HFFc6 (cell line): ENCODE results near the gene EEFSEC. TPM values are rescaled to one million over a fixed set of nuclear protein-coding genes. Genes with fewer than 3 reads are reported as not detected.

ENCODE experiments used
- DNase-seq: peaks from one replicate; pipeline ENCODE4 v3.0.0-alpha.2; 2018
- H3K27ac Mint-ChIP-seq: 2 replicates; pipeline ENCODE4 v1.8.0; 2020; ENCODE audit warnings: mild to moderate bottlenecking, mixed read lengths
- H3K27me3 Mint-ChIP-seq: 2 replicates; pipeline ENCODE4 v1.8.0; 2021; ENCODE audit warnings: mild to moderate bottlenecking, moderate library complexity, mixed read lengths; ENCODE audit not compliant: insufficient read depth
- H3K36me3 Mint-ChIP-seq: 2 replicates; pipeline ENCODE4 v1.8.0; 2021; ENCODE audit warnings: low read depth, mixed read lengths
- H3K4me1 Mint-ChIP-seq: 2 replicates; pipeline ENCODE4 v1.8.0; 2020; ENCODE audit warnings: low read depth, mixed read lengths
- H3K4me3 Mint-ChIP-seq: 2 replicates; pipeline ENCODE4 v1.8.0; 2020; ENCODE audit warnings: mild to moderate bottlenecking, moderate library complexity, mixed read lengths
- H3K9me3 Mint-ChIP-seq: 2 replicates; pipeline ENCODE4 v1.8.0; 2020; ENCODE audit warnings: mild to moderate bottlenecking, mixed read lengths
- CTCF ChIP-seq: fragments of 200-600 bp; sonication (generic); IDR thresholded peaks from 2 replicates; pipeline ENCODE4 v1.5.0; 2021; ENCODE audit warnings: antibody characterized with exemption, mild to moderate bottlenecking
- total RNA-seq, 6 experiments: library from RNA; stranded (reverse); fragmentation: NEBNext Ultra II Directional; extraction: Animal tissue kit (Norgen Biotek cat#: 25700); gene quantifications; 2 replicates in 1 of 6; 3 replicates in 5 of 6; pipeline ENCODE4 v1.2.3, GENCODE V29; 2021

The EEFSEC gene
- total RNA-seq, 6 experiments from 2014 or later, result 8.2 to 11.6 (median 11.0) TPM

DNA sequence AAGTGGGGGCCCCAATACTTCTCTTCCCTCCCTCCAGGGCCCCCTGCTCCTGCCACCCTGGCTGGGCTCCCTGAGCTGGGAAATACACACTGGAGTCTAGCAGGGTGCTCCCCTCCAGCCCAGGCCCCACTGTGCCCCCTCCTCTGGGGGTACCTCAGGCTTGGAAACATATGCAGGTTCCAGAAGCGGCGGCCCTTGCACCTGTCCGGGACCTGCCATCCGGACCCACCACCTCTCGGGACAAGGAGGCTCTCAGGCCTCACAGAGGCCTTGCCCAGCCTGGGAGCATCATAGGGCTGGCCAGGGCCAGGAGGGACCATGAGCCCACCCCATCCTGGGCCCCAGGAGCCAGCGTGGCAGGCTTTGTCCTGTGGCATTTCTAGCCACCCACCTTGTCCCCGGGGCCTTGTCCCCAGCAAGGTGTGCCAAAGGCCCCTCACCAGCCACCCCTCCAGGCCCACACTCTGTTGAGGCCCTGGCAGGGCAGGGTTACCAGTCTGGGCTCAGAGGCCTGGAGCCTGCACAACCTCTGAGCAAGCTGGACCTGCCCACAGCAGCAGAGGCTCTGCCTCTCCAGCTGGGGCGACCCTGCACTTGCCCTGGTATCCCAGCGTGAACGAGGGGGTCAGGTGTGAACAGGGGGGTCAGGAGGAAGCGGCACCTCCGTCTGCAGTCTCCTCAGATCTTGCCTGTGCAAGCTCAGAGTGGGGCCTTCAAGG, 267.6 kb downstream of the EEFSEC start:
- no peaks in the 10 kb centered on the region for H3K9me3 Mint-ChIP-seq
- no peak for DNase-seq
- H3K27ac Mint-ChIP-seq, result no peak overlapping the region
- peaks cover 6% of the 10 kb centered on the region for H3K27me3 Mint-ChIP-seq
- TF ChIP-seq CTCF, result no peak
- peaks cover 4% of the 10 kb centered on the region; the same call in 1 of the 2 replicates for H3K36me3 Mint-ChIP-seq
- H3K4me1 Mint-ChIP-seq, result peaks cover 22% of the 10 kb centered on the region
- no peak overlapping the region for H3K4me3 Mint-ChIP-seq

DNA sequence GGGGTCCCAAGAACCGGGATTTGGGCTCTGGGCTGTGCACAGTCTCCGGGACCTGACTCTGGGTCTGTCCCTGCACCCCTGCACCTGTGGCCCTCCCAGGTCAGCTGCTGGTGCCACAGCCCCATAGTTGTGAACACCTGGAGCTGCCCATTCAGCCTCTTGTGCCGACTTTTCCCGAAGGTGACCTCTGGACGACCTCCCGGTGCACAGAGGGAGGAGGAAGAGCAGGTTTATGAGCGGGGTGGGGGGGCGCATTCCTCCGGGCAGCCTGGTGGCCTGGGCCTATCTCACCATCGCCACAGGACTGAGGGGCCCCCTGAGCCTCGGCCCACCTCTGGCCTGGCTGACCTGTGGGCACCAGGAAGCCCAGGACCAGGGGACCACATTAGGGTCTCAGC, 268.2 kb downstream of the EEFSEC start:
- Mint-ChIP-seq H3K4me1 (peaks cover 19% of the 10 kb centered on the region), H3K4me3 (no peak overlapping the region), H3K27ac (no peak overlapping the region), H3K9me3 (no peaks in the 10 kb centered on the region), H3K27me3 (peaks cover 6% of the 10 kb centered on the region), H3K36me3 (peaks cover 4% of the 10 kb centered on the region; the same call in 1 of the 2 replicates)
- DNase-seq, result no peak
- no peak for TF ChIP-seq CTCF

- Mint-ChIP-seq H3K27me3 (peaks cover 6% of the 10 kb centered on the region), H3K36me3 (peaks cover 4% of the 10 kb centered on the region; the same call in 1 of the 2 replicates), H3K4me1 (peaks cover 14% of the 10 kb centered on the region), H3K4me3 (no peak overlapping the region), H3K9me3 (no peaks in the 10 kb centered on the region), H3K27ac (no peak overlapping the region)
- DNase-seq, result no peak
- TF ChIP-seq CTCF, result no peak
Observed at GRCh38 chr3:128421966-128422365, 268.7 kb downstream of the EEFSEC start.

DNA sequence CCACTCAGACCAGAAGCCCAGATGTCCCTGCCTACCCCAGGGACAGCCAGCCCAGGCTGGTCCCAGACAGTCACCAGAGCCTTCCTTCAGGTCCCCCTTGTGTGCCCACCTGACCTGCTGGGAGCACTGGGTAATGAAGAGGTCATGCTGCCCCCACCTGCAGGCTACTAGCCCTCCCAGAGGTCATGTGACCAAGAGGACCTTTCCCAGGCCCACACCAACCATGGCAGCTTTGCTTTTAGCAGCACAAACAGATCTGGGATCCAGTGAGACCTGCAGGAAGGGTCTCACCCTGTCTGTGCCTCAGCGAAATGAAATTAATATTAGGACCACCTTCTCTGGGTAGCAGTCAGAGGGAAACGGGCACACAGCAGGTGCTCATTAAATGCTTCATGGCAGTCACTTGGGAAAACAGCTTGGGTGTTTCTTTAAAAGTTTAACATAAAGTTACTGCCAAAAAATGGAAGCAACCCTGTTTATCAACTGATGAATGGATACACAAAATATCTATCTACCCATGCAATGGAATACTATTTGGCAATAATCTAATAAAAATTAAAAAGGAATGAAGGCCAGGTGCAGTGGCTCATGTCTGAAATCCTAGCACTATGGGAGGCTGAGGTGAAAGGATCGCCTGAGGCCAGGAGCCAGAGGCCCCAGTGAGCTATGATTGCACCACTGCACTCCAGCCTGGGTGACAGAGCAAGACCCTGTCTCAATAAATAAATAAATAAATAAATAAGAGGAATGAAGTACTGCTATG, 269.7 kb downstream of the EEFSEC start:
- DNase-seq, result no peak
- no peak for TF ChIP-seq CTCF
- peaks cover 4% of the 10 kb centered on the region for H3K27me3 Mint-ChIP-seq
- peaks cover 7% of the 10 kb centered on the region for H3K4me1 Mint-ChIP-seq
- H3K9me3 Mint-ChIP-seq, result no peaks in the 10 kb centered on the region
- H3K27ac Mint-ChIP-seq, result no peak overlapping the region
- no peak overlapping the region for H3K4me3 Mint-ChIP-seq
- peaks cover 4% of the 10 kb centered on the region; the same call in 1 of the 2 replicates for H3K36me3 Mint-ChIP-seq

DNA sequence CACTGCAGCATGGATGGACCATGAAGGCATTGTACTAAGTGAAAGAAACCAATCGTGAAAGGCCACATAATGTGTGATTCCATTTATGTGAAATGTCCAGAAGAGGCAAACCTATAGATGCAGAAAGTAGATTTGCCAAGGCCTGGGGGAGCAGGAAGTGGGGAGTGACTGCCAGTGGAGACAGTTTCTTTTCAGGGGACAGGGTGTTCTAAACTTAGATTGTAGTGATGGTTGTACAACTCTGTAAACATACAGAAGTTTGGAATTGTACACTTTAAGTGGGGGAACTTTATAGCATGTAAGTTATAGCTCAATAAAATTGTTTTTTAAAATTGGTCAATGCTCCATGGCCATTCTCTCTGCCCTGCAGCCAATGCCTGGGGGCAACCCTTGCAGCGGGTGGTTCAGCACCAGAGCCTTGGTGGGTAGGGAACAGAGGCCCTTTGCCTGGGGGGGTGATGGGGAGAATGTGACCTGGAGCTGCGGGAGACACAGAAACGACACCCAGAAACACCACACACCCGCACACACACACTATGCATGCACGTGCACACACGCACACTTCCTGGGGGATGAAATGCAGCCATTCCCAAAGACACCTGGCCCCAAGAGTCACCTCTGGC, 270.4 kb downstream of the EEFSEC start:
- H3K4me3 Mint-ChIP-seq, result no peak overlapping the region
- peaks cover 4% of the 10 kb centered on the region; the same call in 1 of the 2 replicates for H3K36me3 Mint-ChIP-seq
- peaks cover 7% of the 10 kb centered on the region for H3K4me1 Mint-ChIP-seq
- peaks cover 4% of the 10 kb centered on the region for H3K27me3 Mint-ChIP-seq
- DNase-seq, result no peak
- no peaks in the 10 kb centered on the region for H3K9me3 Mint-ChIP-seq
- H3K27ac Mint-ChIP-seq, result no peak overlapping the region
- TF ChIP-seq CTCF, result no peak
